K562 (cell line): ENCODE data around the gene CCDC93. TPM values are rescaled to one million over a fixed set of nuclear protein-coding genes. Genes with fewer than 3 reads are reported as not detected.

Source experiments
- ATF7 ChIP-seq: fragments of 450-650 bp; IDR thresholded peaks from 2 replicates; pipeline ENCODE4 v1.7.1; 2014; ENCODE audit warnings: mild to moderate bottlenecking, moderate library complexity
- CXXC5 ChIP-seq: fragments of 250-450 bp; sonication (Bioruptor Pico); IDR thresholded peaks from 2 replicates; pipeline ENCODE4 v1.8.0; 2022; ENCODE audit warnings: inconsistent platforms, mild to moderate bottlenecking, moderate library complexity
- ETS1 ChIP-seq: conservative IDR thresholded peaks from 2 replicates; pipeline ENCODE4 v1.6.1; 2011; ENCODE audit warnings: low read depth, mild to moderate bottlenecking, low read length; ENCODE audit not compliant: control insufficient read depth
- HNRNPLL ChIP-seq: fragments of 200-400 bp; formaldehyde crosslinking; IDR thresholded peaks from 2 replicates; pipeline ENCODE4 v1.6.1; 2017; ENCODE audit warnings: low read length, low read depth, mild to moderate bottlenecking; ENCODE audit not compliant: poor library complexity, severe bottlenecking
- MNT ChIP-seq, 2 experiments: fragments of 450-650 bp; conservative IDR thresholded peaks; 2 replicates each; pipeline ENCODE4 v1.6.1; 2017; ENCODE audit warnings: mild to moderate bottlenecking in 2 of 2, moderate library complexity in 2 of 2
- NFIC ChIP-seq: fragments of 450-650 bp; IDR thresholded peaks from 2 replicates; pipeline ENCODE4 v1.6.1; 2017; ENCODE audit warnings: mild to moderate bottlenecking, inconsistent platforms
- NRF1 ChIP-seq, 2 experiments: fragments of 450-650 bp; IDR thresholded peaks in 1 of 2; conservative IDR thresholded peaks in 1 of 2; 2 replicates each; pipeline ENCODE4 v1.6.1; 2014; ENCODE audit warnings: mild to moderate bottlenecking in 2 of 2
- RB1 ChIP-seq: fragments of 450-650 bp; IDR thresholded peaks from 2 replicates; pipeline ENCODE4 v1.6.1; 2017; ENCODE audit warnings: low read depth, mild to moderate bottlenecking
- RBM39 ChIP-seq: fragments of 200-400 bp; formaldehyde crosslinking; optimal IDR thresholded peaks from 2 replicates; pipeline ENCODE3; 2018; ENCODE audit warnings: low read depth, low read length
- SOX6 ChIP-seq: fragments of 450-650 bp; IDR thresholded peaks from 2 replicates; pipeline ENCODE4 v1.6.1; 2014; ENCODE audit warnings: mild to moderate bottlenecking
- TAF15 ChIP-seq: fragments of 200-400 bp; formaldehyde crosslinking; IDR thresholded peaks from 2 replicates; pipeline ENCODE4 v1.6.1; 2017; ENCODE audit warnings: mild to moderate bottlenecking, low read depth, low read length, moderate library complexity
- THAP12 ChIP-seq: fragments of 250-450 bp; sonication (Bioruptor Pico); IDR thresholded peaks from 2 replicates; pipeline ENCODE4 v1.9.0; 2021; ENCODE audit warnings: mild to moderate bottlenecking, inconsistent platforms
- ZBTB17 ChIP-seq: fragments of 450-650 bp; formaldehyde crosslinking; IDR thresholded peaks from 2 replicates; pipeline ENCODE4 v1.4.0; 2020; ENCODE audit warnings: mild to moderate bottlenecking
- ZC3H11A ChIP-seq: IDR thresholded peaks from 2 replicates; pipeline ENCODE4 v1.6.1; 2012; ENCODE audit warnings: low read depth, low read length, improper control_type of control experiment
- polyA plus RNA-seq, 8 experiments: library from polyadenylated mRNA; depleted of rRNA in 4 of 8; stranded (reverse) in 5 of 8; unstranded in 3 of 8; fragments of >200 nt; fragmentation: Nextera tagmentation in 2 of 8; fragmentation: Illumina TruSeq in 1 of 8; extraction: Ambion mirVana in 2 of 8; extraction: Trizol in 1 of 8; gene quantifications; 2 replicates each; pipeline versions ENCODE4 v1.2.1 to v1.2.3, GENCODE V29; 2011 to 2014; ENCODE audit warnings: inconsistent platforms in 1 of 8, missing spikeins in 1 of 8
- total RNA-seq, 7 experiments: library from RNA; depleted of rRNA in 6 of 7; stranded (reverse); fragments of >200 nt in 6 of 7; fragmentation: Illumina TruSeq in 2 of 7; extraction: Trizol in 2 of 7; gene quantifications; 2 replicates each; pipeline versions ENCODE4 v1.2.1 to v1.2.3, GENCODE V29; 2011 to 2021; ENCODE audit warnings: low replicate concordance in 1 of 7

The CCDC93 gene
- total and polyA plus RNA-seq, 9 of the 15 experiments (the other 6 are each of a cell fraction or from before 2014, with no cell fraction given) = 3.3 to 19.3 (median 12.4) TPM

GRCh38 chr2:118013724-118014491, at the start of gene CCDC93 (continued):
- TF ChIP-seq ETS1 (0 out of 2 replicates have a peak, but pooled peaks have one; percentile 13), MNT (conservative IDR thresholded peaks at IDR 0.05) (peak; percentile 26 to 65; a peak in 1 of 4 replicates), THAP12 (0 out of 2 replicates have a peak, but pooled peaks have one; percentile 30), HNRNPLL (peak; percentile 18), RB1 (peak; percentile 81), ZBTB17 (CRISPR knock-in tag) (0 out of 2 replicates have a peak, but pooled peaks have one; percentile 6), ZC3H11A (no peak), TAF15 (no peak), SOX6 (no peak), NFIC (peak; percentile 61), ATF7 (peak; percentile 45; the same call in 1 of the 2 replicates), NRF1 (conservative IDR thresholded peaks at IDR 0.05 in 1 of 2, IDR thresholded peaks at IDR 0.05 in 1 of 2) (peak; percentile 97 to 98), RBM39 (no peak), CXXC5 (peak; percentile 57)
